GM21367 (cell line): ENCODE data around the gene NCAPD3.

Experiments used
- ATAC-seq: cut with Tn5 transposase; IDR thresholded peaks from one replicate; pipeline ENCODE4 v1.9.1; 2021; ENCODE audit not compliant: unreplicated experiment

Gene NCAPD3

GRCh38 chr11:134254433-134255183 is 30.8 kb upstream of the NCAPD3 start:
- ATAC-seq = no peak

- peak; percentile 99 for ATAC-seq
Measured at GRCh38 chr11:134253188-134253993, 29.6 kb upstream of the NCAPD3 start, which contains the start of the genes ACAD8 and THYN1. Gene ACAD8, plus strand, starts transcription at chr11:134253568. Its CDS starts 33 bp downstream, at chr11:134253601. Gene THYN1, minus strand, starts transcription at chr11:134253352. Its CDS starts 470 bp downstream, at chr11:134252882.

- ATAC-seq = peak; percentile 26
Measured at GRCh38 chr11:134252346-134253187, 28.8 kb upstream of the NCAPD3 start.

- ATAC-seq = no peak
Measured at GRCh38 chr11:134250675-134251074, 26.9 kb upstream of the NCAPD3 start.

GRCh38 chr11:134250246-134250645 is 26.5 kb upstream of the NCAPD3 start:
- no peak for ATAC-seq

- no peak for ATAC-seq
Measured at GRCh38 chr11:134248910-134249480, 25.2 kb upstream of the NCAPD3 start.

- ATAC-seq = no peak
Measured at GRCh38 chr11:134246678-134247077, 22.9 kb upstream of the NCAPD3 start.

- no peak for ATAC-seq
Measured at GRCh38 chr11:134246100-134246499, 22.3 kb upstream of the NCAPD3 start.

GRCh38 chr11:134245434-134245833 is 21.7 kb upstream of the NCAPD3 start:
- ATAC-seq = no peak

- peak; percentile 86 for ATAC-seq
Measured at GRCh38 chr11:134244593-134244992, 20.8 kb upstream of the NCAPD3 start.

GRCh38 chr11:134243913-134244312 is 20.1 kb upstream of the NCAPD3 start:
- no peak for ATAC-seq

GRCh38 chr11:134242376-134242775 is 18.6 kb upstream of the NCAPD3 start:
- no peak for ATAC-seq

- ATAC-seq = no peak
Measured at GRCh38 chr11:134240592-134240991, 16.8 kb upstream of the NCAPD3 start.

- ATAC-seq = no peak
Measured at GRCh38 chr11:134238956-134239355, 15.2 kb upstream of the NCAPD3 start.

- ATAC-seq = no peak
Measured at GRCh38 chr11:134237557-134237922, 13.8 kb upstream of the NCAPD3 start.

- ATAC-seq = no peak
Measured at GRCh38 chr11:134236834-134237556, 13.2 kb upstream of the NCAPD3 start.

GRCh38 chr11:134235399-134235798 is 11.6 kb upstream of the NCAPD3 start:
- ATAC-seq = no peak

GRCh38 chr11:134233729-134234179 is 10.0 kb upstream of the NCAPD3 start:
- no peak for ATAC-seq

- ATAC-seq = no peak
Measured at GRCh38 chr11:134231958-134232659, 8.3 kb upstream of the NCAPD3 start.
